SK-N-SH treated with all-trans-retinoic acid at 6 μM for 48 hours (cell line): ENCODE data around the gene DNAJC27.

Source experiments
- ATAC-seq: fragments of 200-7000 bp; cut with Tn5 transposase; 3 replicates; pipeline ENCODE4 v1.9.1; 2020; ENCODE audit warnings: mild to moderate bottlenecking, moderate library complexity
- ARNTL ChIP-seq: fragments of 450-650 bp; formaldehyde crosslinking; IDR thresholded peaks from 2 replicates; pipeline ENCODE4 v1.5.0; 2020; ENCODE audit warnings: low read depth, mild to moderate bottlenecking, moderate library complexity, borderline replicate concordance
- BACH2 ChIP-seq: fragments of 250-450 bp; sonication (Bioruptor Pico); IDR thresholded peaks from 2 replicates; pipeline ENCODE4 v1.9.0; 2021; ENCODE audit warnings: mild to moderate bottlenecking, borderline replicate concordance
- CREB5 ChIP-seq: fragments of 250-450 bp; sonication (Bioruptor Pico); IDR thresholded peaks from 2 replicates; pipeline ENCODE4 v1.5.1; 2020; ENCODE audit warnings: low read depth, mild to moderate bottlenecking, moderate library complexity
- CSDC2 ChIP-seq: fragments of 250-450 bp; sonication (Bioruptor Pico); IDR thresholded peaks from 2 replicates; pipeline ENCODE4 v1.5.0; 2020; ENCODE audit warnings: mild to moderate bottlenecking, moderate library complexity
- ESRRG ChIP-seq: fragments of 250-450 bp; sonication (Bioruptor Pico); IDR thresholded peaks from 2 replicates; pipeline ENCODE4 v1.6.1; 2021; ENCODE audit warnings: mild to moderate bottlenecking
- GLIS3 ChIP-seq: fragments of 250-450 bp; sonication (Bioruptor Pico); IDR thresholded peaks from 2 replicates; pipeline ENCODE4 v1.5.0; 2020; ENCODE audit warnings: mild to moderate bottlenecking, moderate library complexity
- ISL1 ChIP-seq: fragments of 250-450 bp; sonication (Bioruptor Pico); IDR thresholded peaks from 2 replicates; pipeline ENCODE4 v2.1.2; 2022; ENCODE audit warnings: mild to moderate bottlenecking, moderate library complexity
- OSR1 ChIP-seq: fragments of 250-450 bp; sonication (Bioruptor Pico); IDR thresholded peaks from 2 replicates; pipeline ENCODE4 v1.8.0; 2022; ENCODE audit warnings: moderate library complexity, mild to moderate bottlenecking, inconsistent platforms
- PATZ1 ChIP-seq: fragments of 250-450 bp; sonication (Bioruptor Pico); IDR thresholded peaks from 2 replicates; pipeline ENCODE4 v1.8.0; 2020; ENCODE audit warnings: mild to moderate bottlenecking, moderate library complexity, borderline replicate concordance
- PPARA ChIP-seq: fragments of 250-450 bp; sonication (Bioruptor Pico); IDR thresholded peaks from 2 replicates; pipeline ENCODE4 v1.5.0; 2020; ENCODE audit warnings: mild to moderate bottlenecking, borderline replicate concordance
- RARB ChIP-seq: fragments of 250-450 bp; sonication (Bioruptor Pico); IDR thresholded peaks from 2 replicates; pipeline ENCODE4 v1.8.0; 2021; ENCODE audit warnings: mild to moderate bottlenecking, moderate library complexity
- TCF4 ChIP-seq: fragments of 250-450 bp; sonication (Bioruptor Pico); IDR thresholded peaks from 2 replicates; pipeline ENCODE4 v1.8.0; 2021; ENCODE audit warnings: mild to moderate bottlenecking, moderate library complexity, borderline replicate concordance
- ZC3H10 ChIP-seq: fragments of 250-450 bp; sonication (Bioruptor Pico); IDR thresholded peaks from 2 replicates; pipeline ENCODE4 v1.5.1; 2021; ENCODE audit warnings: mild to moderate bottlenecking, moderate library complexity
- ZFP3 ChIP-seq: fragments of 250-450 bp; sonication (Bioruptor Pico); IDR thresholded peaks from 2 replicates; pipeline ENCODE4 v1.5.0; 2020; ENCODE audit warnings: mild to moderate bottlenecking, moderate library complexity
- ZFP30 ChIP-seq: fragments of 450-650 bp; formaldehyde crosslinking; IDR thresholded peaks from 2 replicates; pipeline ENCODE4 v1.5.0; 2022; ENCODE audit warnings: mild to moderate bottlenecking, moderate library complexity
- ZNF565 ChIP-seq: fragments of 450-650 bp; formaldehyde crosslinking; conservative IDR thresholded peaks from 2 replicates; pipeline ENCODE4 v1.5.0; 2020; ENCODE audit warnings: low read depth, mild to moderate bottlenecking, moderate library complexity
- ZNF70 ChIP-seq: fragments of 450-650 bp; formaldehyde crosslinking; IDR thresholded peaks from 2 replicates; pipeline ENCODE4 v1.5.0; 2020; ENCODE audit warnings: mild to moderate bottlenecking, moderate library complexity
- ZNF8 ChIP-seq: fragments of 450-650 bp; formaldehyde crosslinking; IDR thresholded peaks from 2 replicates; pipeline ENCODE4 v1.5.0; 2020; ENCODE audit warnings: mild to moderate bottlenecking, moderate library complexity
- TF ChIP-seq, protein P1 (sequence below): fragments of 250-450 bp; sonication (Bioruptor Pico); IDR thresholded peaks from 2 replicates; pipeline ENCODE4 v1.5.0; 2020; ENCODE audit warnings: mild to moderate bottlenecking, moderate library complexity
- TF ChIP-seq, protein P2 (sequence below): fragments of 250-450 bp; sonication (Bioruptor Pico); IDR thresholded peaks from 2 replicates; pipeline ENCODE4 v1.5.1; 2021; ENCODE audit warnings: mild to moderate bottlenecking, moderate library complexity

Gene DNAJC27

GRCh38 chr2:24939353-24939752 lies 32.4 kb downstream of the DNAJC27 start:
- TF ChIP-seq ZNF70 (CRISPR knock-in tag) (no peak), TCF4 (CRISPR knock-in tag) (no peak)
- TF ChIP-seq, protein P1, sequence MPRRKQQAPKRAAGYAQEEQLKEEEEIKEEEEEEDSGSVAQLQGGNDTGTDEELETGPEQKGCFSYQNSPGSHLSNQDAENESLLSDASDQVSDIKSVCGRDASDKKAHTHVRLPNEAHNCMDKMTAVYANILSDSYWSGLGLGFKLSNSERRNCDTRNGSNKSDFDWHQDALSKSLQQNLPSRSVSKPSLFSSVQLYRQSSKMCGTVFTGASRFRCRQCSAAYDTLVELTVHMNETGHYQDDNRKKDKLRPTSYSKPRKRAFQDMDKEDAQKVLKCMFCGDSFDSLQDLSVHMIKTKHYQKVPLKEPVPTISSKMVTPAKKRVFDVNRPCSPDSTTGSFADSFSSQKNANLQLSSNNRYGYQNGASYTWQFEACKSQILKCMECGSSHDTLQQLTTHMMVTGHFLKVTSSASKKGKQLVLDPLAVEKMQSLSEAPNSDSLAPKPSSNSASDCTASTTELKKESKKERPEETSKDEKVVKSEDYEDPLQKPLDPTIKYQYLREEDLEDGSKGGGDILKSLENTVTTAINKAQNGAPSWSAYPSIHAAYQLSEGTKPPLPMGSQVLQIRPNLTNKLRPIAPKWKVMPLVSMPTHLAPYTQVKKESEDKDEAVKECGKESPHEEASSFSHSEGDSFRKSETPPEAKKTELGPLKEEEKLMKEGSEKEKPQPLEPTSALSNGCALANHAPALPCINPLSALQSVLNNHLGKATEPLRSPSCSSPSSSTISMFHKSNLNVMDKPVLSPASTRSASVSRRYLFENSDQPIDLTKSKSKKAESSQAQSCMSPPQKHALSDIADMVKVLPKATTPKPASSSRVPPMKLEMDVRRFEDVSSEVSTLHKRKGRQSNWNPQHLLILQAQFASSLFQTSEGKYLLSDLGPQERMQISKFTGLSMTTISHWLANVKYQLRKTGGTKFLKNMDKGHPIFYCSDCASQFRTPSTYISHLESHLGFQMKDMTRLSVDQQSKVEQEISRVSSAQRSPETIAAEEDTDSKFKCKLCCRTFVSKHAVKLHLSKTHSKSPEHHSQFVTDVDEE (CRISPR knock-in tag), result no peak
- ATAC-seq, result no peak

DNA sequence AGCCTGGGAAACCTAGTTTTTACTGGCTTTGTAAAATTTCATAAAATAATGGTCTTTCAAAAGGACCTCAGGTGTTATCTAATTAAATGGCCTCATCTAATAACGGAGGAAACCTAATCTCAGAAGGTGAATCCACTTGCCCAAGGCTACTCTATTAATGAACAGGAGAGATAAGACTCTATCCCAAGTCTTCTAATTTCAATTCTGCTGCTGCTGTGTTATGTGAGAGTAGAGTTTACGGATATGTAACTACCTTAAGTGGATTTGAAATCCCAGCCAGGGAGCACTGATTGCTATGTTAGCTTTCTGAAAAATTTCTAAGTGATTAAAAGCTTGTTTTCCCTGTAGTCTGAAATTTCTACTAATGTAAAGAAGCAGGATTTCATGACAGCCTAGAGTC lies 34.5 kb downstream of the DNAJC27 start:
- no peak for ATAC-seq
- TF ChIP-seq ISL1 (CRISPR knock-in tag), result no peak
- TF ChIP-seq ZFP3 (CRISPR knock-in tag), result no peak
- TF ChIP-seq RARB (CRISPR knock-in tag), result no peak
- no peak for TF ChIP-seq ZNF8 (CRISPR knock-in tag)
- TF ChIP-seq PPARA (CRISPR knock-in tag), result no peak
- TF ChIP-seq CSDC2 (CRISPR knock-in tag), result no peak
- TF ChIP-seq ARNTL, result no peak
- TF ChIP-seq ESRRG, result no peak
- TF ChIP-seq GLIS3 (CRISPR knock-in tag), result no peak
- TF ChIP-seq, all 23 proteins: peak for 0

DNA sequence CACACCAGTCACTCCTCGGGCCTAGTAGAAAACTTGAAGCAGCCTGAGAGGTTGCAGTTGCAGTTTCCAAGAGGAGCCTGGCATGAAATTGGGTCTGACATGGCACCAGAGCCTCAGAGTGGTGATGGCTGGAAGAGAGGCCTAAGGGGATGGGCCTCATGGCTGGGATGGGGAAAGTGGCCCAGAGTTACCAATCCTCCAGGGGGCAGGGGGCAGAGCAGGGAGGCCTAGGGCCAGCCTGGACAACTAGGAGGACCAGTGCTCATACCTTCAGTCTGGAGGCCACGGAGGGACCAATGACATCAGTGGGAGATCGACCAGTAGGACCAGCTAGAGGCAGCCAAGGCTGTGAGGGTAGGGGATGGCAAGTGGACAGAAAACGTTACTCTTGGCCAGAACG lies 36.6 kb downstream of the DNAJC27 start:
- no peak for ATAC-seq
- TF ChIP-seq ESRRG (no peak), ZFP30 (no peak), ZC3H10 (CRISPR knock-in tag) (no peak), OSR1 (CRISPR knock-in tag) (no peak), PATZ1 (CRISPR knock-in tag) (no peak), RARB (CRISPR knock-in tag) (no peak), BACH2 (CRISPR knock-in tag) (no peak), CSDC2 (CRISPR knock-in tag) (no peak), ZFP3 (CRISPR knock-in tag) (no peak), ISL1 (CRISPR knock-in tag) (no peak), GLIS3 (CRISPR knock-in tag) (no peak), ZNF565 (CRISPR knock-in tag) (no peak), CREB5 (no peak), TCF4 (CRISPR knock-in tag) (no peak), PPARA (CRISPR knock-in tag) (no peak)
- TF ChIP-seq, protein P1 (CRISPR knock-in tag), result no peak
- TF ChIP-seq, protein P2, sequence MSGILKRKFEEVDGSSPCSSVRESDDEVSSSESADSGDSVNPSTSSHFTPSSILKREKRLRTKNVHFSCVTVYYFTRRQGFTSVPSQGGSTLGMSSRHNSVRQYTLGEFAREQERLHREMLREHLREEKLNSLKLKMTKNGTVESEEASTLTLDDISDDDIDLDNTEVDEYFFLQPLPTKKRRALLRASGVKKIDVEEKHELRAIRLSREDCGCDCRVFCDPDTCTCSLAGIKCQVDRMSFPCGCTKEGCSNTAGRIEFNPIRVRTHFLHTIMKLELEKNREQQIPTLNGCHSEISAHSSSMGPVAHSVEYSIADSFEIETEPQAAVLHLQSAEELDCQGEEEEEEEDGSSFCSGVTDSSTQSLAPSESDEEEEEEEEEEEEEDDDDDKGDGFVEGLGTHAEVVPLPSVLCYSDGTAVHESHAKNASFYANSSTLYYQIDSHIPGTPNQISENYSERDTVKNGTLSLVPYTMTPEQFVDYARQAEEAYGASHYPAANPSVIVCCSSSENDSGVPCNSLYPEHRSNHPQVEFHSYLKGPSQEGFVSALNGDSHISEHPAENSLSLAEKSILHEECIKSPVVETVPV, result no peak
